ENCODE data around the gene POLRMT. TPM values are rescaled to one million over a fixed set of nuclear protein-coding genes. Genes with fewer than 3 reads are reported as not detected.

POLRMT gene
- total RNA-seq, 1 donor from 2014 or later = 36.0 TPM

DNA sequence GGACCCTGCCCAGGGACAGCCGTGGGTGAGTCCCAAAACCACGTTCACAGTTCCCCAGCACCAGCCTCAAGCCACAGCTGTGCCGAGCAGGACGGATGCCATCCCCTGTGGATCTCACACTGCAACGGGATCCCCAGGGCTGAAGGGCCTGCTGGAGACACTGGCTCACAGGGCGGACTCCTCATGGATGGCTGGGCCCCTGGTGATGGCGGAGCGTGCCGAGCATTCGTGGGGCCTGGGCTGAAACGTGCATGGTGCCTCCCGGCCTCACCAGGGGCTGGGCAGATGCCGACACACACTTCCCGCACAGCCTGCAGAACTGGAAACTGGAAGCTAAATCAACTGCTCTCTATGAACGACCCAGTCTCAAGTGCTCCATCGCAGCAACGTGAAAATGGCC, 20.1 kb upstream of the POLRMT start:
- no peak overlapping the region for H3K4me3 ChIP-seq
- ATAC-seq (no peak), DNase-seq (no peak)
- intact Hi-C loops (cut with DNase I) = no loop called here
- H3K4me1 ChIP-seq = peaks cover 5% of the 10 kb centered on the region
- TF ChIP-seq, protein P1, sequence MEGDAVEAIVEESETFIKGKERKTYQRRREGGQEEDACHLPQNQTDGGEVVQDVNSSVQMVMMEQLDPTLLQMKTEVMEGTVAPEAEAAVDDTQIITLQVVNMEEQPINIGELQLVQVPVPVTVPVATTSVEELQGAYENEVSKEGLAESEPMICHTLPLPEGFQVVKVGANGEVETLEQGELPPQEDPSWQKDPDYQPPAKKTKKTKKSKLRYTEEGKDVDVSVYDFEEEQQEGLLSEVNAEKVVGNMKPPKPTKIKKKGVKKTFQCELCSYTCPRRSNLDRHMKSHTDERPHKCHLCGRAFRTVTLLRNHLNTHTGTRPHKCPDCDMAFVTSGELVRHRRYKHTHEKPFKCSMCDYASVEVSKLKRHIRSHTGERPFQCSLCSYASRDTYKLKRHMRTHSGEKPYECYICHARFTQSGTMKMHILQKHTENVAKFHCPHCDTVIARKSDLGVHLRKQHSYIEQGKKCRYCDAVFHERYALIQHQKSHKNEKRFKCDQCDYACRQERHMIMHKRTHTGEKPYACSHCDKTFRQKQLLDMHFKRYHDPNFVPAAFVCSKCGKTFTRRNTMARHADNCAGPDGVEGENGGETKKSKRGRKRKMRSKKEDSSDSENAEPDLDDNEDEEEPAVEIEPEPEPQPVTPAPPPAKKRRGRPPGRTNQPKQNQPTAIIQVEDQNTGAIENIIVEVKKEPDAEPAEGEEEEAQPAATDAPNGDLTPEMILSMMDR (IDR thresholded peaks at IDR 0.05) = no peak
- no peak overlapping the region for H3K27ac ChIP-seq
- H3K36me3 ChIP-seq = peaks cover 45% of the 10 kb centered on the region
- no peaks in the 10 kb centered on the region for H3K9me3 ChIP-seq
- no peaks in the 10 kb centered on the region for H3K27me3 ChIP-seq

DNA sequence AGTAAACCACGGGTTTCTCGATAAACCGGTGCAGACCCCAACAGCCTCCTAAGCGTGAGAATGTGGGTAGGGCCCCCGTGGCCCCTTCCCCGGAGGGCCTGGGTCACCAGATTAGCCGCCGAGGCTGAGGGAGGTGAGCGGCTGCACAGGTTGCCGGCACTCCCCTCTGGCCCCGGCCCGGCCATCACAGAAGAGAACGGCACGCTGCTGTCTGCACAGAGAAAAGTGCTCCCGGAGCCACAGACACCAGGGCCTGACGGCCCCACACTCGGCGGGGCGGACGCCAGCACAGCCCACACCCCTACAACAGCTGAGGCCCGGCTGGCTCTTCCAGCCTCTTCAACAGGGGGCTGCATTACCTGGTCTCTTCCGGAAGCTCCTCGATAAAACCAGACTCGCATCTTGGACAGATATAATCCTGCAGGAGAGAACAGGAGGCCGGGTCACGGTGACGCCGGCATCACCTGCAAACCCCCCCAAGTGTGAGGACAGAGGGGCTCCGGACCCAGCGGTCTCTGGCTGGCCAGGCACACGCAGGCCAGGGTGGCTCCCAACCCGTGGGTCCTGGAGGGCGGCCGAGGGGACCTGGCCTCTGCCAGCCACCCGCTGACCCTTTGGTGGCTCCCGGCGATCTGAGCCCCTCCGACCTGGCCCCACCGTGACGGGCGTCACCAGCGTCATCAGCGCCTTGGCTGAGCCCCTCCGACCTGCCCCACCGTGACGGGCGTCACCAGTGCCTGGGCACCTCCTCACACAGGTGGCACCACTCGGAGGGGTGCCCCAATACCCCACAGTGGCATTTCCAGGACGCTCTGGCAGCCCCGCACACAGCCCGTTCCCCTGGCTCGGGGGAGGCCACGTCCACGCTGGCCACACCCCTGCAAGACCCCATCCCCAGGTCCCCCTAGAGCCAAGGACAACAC, 19.4 kb upstream of the POLRMT start:
- intact Hi-C loops (cut with DNase I) = no loop called here
- H3K27ac ChIP-seq = no peak overlapping the region
- no peak for DNase-seq
- no peaks in the 10 kb centered on the region for H3K9me3 ChIP-seq
- no peaks in the 10 kb centered on the region for H3K27me3 ChIP-seq
- H3K4me1 ChIP-seq = no peaks in the 10 kb centered on the region
- H3K36me3 ChIP-seq = peaks cover 52% of the 10 kb centered on the region
- no peak for ATAC-seq
- TF ChIP-seq, protein P1 (IDR thresholded peaks at IDR 0.05) = no peak
- H3K4me3 ChIP-seq = no peak overlapping the region

DNA sequence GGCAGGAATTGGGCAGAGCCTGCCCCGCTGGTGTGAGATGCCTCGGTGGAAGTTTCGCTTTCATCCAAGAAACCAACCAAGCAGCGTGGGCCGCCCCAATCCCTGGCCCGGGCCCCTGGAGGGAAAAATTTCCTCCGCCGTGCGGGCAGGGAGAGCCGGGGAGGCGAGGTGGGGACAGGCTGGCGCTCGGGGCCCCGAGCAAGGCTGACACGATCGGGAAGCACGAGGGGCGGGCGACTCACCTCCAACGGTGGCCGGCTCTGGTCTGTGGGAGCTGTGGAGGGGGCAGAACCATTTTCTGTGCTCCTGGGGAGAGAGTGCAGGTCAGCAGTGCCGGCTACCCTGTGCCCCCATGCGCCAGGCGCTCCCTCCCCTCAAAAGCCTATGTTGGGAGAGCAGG, 18.7 kb upstream of the POLRMT start:
- DNase-seq (no peak), ATAC-seq (no peak)
- H3K36me3 ChIP-seq = peaks cover 60% of the 10 kb centered on the region
- no peak overlapping the region for H3K4me3 ChIP-seq
- no peaks in the 10 kb centered on the region for H3K9me3 ChIP-seq
- H3K27me3 ChIP-seq = no peaks in the 10 kb centered on the region
- intact Hi-C loops (cut with DNase I) = no loop called here
- H3K4me1 ChIP-seq = no peaks in the 10 kb centered on the region
- TF ChIP-seq, protein P1 (IDR thresholded peaks at IDR 0.05) = no peak
- no peak overlapping the region for H3K27ac ChIP-seq

DNA sequence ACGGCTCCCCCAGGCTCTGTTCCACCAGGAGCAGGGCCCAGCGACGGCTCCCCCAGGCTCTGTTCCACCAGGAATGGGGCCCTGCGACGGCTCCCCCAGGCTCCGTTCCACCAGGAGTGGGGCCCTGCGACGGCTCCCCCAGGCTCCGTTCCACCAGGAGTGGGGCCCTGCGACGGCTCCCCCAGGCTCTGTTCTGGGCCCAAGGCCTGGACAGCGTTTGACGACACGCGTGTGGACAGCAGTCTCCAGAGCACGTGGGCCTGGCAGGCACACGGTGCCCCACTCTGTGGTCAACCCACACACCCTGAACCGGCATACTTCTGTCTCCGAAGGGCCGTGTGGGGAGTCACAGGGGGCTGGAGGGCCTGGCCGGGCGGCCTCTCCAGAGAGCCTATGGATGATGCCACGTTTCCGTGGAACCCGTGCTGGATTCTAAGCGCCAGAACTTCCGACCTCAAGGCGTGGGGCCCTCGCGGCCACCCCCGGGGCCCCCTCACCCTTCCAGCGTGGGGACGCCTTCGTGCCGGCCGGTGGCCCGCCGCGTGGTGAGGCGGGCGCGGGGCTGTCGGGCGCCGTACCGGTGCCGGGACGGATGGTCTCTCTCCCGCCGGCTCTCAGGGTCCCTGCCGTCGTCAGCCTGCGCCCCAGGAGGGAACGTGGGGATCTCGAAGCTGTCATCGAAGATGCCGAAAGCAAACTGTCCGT, 17.9 kb upstream of the POLRMT start:
- Histone ChIP-seq H3K27me3 (no peaks in the 10 kb centered on the region), H3K4me3 (no peak overlapping the region), H3K9me3 (no peaks in the 10 kb centered on the region), H3K36me3 (peaks cover 67% of the 10 kb centered on the region), H3K27ac (no peak overlapping the region), H3K4me1 (no peaks in the 10 kb centered on the region)
- ATAC-seq (no peak), DNase-seq (no peak)
- TF ChIP-seq, protein P1 (IDR thresholded peaks at IDR 0.05) = no peak
- intact Hi-C loops (cut with DNase I) = no loop called here

DNA sequence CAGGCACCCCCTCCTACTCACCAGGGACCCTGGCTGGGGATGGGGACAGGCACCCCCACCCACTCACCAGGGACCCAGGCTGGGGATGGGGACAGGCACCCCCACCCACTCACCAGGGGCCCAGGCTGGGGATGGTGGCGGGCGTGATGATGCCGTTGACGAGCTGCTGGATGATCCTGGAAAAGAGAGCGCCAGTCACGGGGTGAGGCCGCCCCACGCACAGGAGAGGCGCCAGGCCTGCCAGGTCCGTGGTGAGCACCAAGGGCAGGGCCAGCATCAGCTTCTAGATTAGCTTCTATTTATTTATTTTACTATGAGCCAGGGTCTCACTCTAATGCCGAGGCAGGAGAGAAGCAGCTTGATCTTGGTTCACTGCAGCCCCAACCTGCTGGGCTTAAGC, 16.8 kb upstream of the POLRMT start:
- H3K36me3 ChIP-seq = peaks cover 74% of the 10 kb centered on the region

More for the DNA sequence above, 16.8 kb upstream of the POLRMT start:
- intact Hi-C loops (cut with DNase I) = no loop called here
- ATAC-seq = no peak
- H3K27ac ChIP-seq = no peak overlapping the region
- H3K4me1 ChIP-seq = no peaks in the 10 kb centered on the region
- H3K9me3 ChIP-seq = no peaks in the 10 kb centered on the region
- TF ChIP-seq, protein P1 (IDR thresholded peaks at IDR 0.05) = no peak
- no peak for DNase-seq
- H3K27me3 ChIP-seq = no peaks in the 10 kb centered on the region
- no peak overlapping the region for H3K4me3 ChIP-seq

Measured in upper lobe of right lung (tissue), 1 donor.